CD4-positive, alpha-beta T cell (primary cell): ENCODE results near the gene SLC9A8. TPM values are rescaled to one million over a fixed set of nuclear protein-coding genes. Genes with fewer than 3 reads are reported as not detected.

ENCODE experiments used
- ATAC-seq: fragments of 200-7000 bp; cut with Tn5 transposase; one replicate; pipeline ENCODE4 v1.10.0; 2022; ENCODE audit warnings: mild to moderate bottlenecking; ENCODE audit not compliant: poor library complexity
- CTCF ChIA-PET: fragments of 350-600 bp; sonication (Branson Sonifier 250); formaldehyde crosslinking; loops from one replicate; lab custom pipeline; 2021; ENCODE audit warnings: antibody characterized with exemption, inconsistent platforms; lab: Charles Lee
- POLR2A ChIA-PET: fragments of 350-600 bp; sonication (Branson Sonifier 250); formaldehyde crosslinking; loops from one replicate; lab custom pipeline; 2021; ENCODE audit warnings: antibody characterized with exemption, inconsistent platforms; lab: Charles Lee
- DNase-seq, 14 experiments: peaks; one replicate each; pipeline ENCODE4 v3.0.0-alpha.2; 2013 to 2020; ENCODE audit warnings: mixed read lengths in 2 of 14
- H3K27ac ChIP-seq, 2 donors: one replicate each; pipeline versions ENCODE4 v1.5.1 to v1.7.0; 2013; ENCODE audit warnings: low read length in 2 of 2, low read depth in 1 of 2, mild to moderate bottlenecking in 1 of 2
- H3K27me3 ChIP-seq, 2 experiments: 1 replicate in 1 of 2; 2 replicates in 1 of 2; pipeline versions ENCODE4 v1.6.1 to v1.7.0; 2013; ENCODE audit warnings: low read length in 2 of 2, control low read depth in 1 of 2, mild to moderate bottlenecking in 1 of 2, moderate library complexity in 1 of 2; ENCODE audit not compliant: insufficient read depth in 2 of 2, control insufficient read depth in 1 of 2
- H3K36me3 ChIP-seq: one replicate; pipeline ENCODE4 v1.6.1; 2013; ENCODE audit warnings: low read length, control low read depth; ENCODE audit not compliant: insufficient read depth
- H3K4me1 ChIP-seq: one replicate; pipeline ENCODE4 v1.6.1; 2013; ENCODE audit warnings: low read length, control low read depth; ENCODE audit not compliant: insufficient read depth
- H3K4me3 ChIP-seq: one replicate; pipeline ENCODE4 v1.5.1; 2013; ENCODE audit warnings: mild to moderate bottlenecking, low read length, moderate library complexity
- H3K9me3 ChIP-seq, 2 experiments: 1 replicate in 1 of 2; 2 replicates in 1 of 2; pipeline versions ENCODE4 v1.6.1 to v1.7.0; 2013; ENCODE audit warnings: low read length in 2 of 2, mild to moderate bottlenecking in 2 of 2, control low read depth in 1 of 2, moderate library complexity in 1 of 2; ENCODE audit not compliant: control insufficient read depth in 1 of 2, insufficient read depth in 1 of 2
- H3K27ac Mint-ChIP-seq: one replicate; pipeline ENCODE4 v1.8.0; 2020; ENCODE audit warnings: mixed read lengths
- H3K27me3 Mint-ChIP-seq: one replicate; pipeline ENCODE4 v1.8.0; 2021; ENCODE audit warnings: mixed read lengths
- H3K36me3 Mint-ChIP-seq: one replicate; pipeline ENCODE4 v1.8.0; 2021; ENCODE audit warnings: low read depth, mixed read lengths
- H3K4me1 Mint-ChIP-seq: one replicate; pipeline ENCODE4 v1.8.0; 2021; ENCODE audit warnings: low read depth, mixed read lengths
- H3K4me3 Mint-ChIP-seq: one replicate; pipeline ENCODE4 v1.8.0; 2020; ENCODE audit warnings: mild to moderate bottlenecking, mixed read lengths
- H3K9me3 Mint-ChIP-seq: one replicate; pipeline ENCODE4 v1.8.0; 2020; ENCODE audit warnings: mixed read lengths
- intact Hi-C, 2 experiments: fragments of 100-400 bp; cut with DNase I in 1 of 2; cut with micrococcal nuclease in 1 of 2; formaldehyde crosslinking; loops; one replicate each; pipeline versions ENCODE4 v1.15.1 to v1.9.0; 2023 to 2025; cut with DNase I, micrococcal nuclease
- total RNA-seq, 174 experiments: library from RNA in 2 of 174; stranded (reverse) in 2 of 174; gene quantifications; one replicate each; pipeline ENCODE4 v1.2.3 and lab custom pipeline; 2021 to 2026
- TF ChIP-seq, protein P1 (sequence below): fragments of 200-600 bp; IDR thresholded peaks from one replicate; pipeline ENCODE4 v1.8.0; 2022; ENCODE audit warnings: antibody characterized with exemption, mild to moderate bottlenecking

Gene SLC9A8
- total RNA-seq, 2 experiments from 2014 or later: 29.5 to 30.2 TPM

GRCh38 chr20:49896204-49896603, 83.6 kb downstream of the SLC9A8 start:
- DNase-seq (no peak), ATAC-seq (no peak)
- Histone ChIP-seq H3K9me3 (no peaks in the 10 kb centered on the region), H3K4me3 (no peak overlapping the region), H3K27ac (no peak overlapping the region), H3K27me3 (no peaks in the 10 kb centered on the region), H3K36me3 (no peaks in the 10 kb centered on the region), H3K4me1 (peaks cover 16% of the 10 kb centered on the region)
- intact Hi-C loops: no loop called here
- no peaks in the 10 kb centered on the region for H3K9me3 Mint-ChIP-seq
- no peak overlapping the region for H3K4me3 Mint-ChIP-seq
- peaks cover 15% of the 10 kb centered on the region for H3K4me1 Mint-ChIP-seq
- no peaks in the 10 kb centered on the region for H3K27me3 Mint-ChIP-seq
- POLR2A ChIA-PET: no interaction called here
- TF ChIP-seq, protein P1, sequence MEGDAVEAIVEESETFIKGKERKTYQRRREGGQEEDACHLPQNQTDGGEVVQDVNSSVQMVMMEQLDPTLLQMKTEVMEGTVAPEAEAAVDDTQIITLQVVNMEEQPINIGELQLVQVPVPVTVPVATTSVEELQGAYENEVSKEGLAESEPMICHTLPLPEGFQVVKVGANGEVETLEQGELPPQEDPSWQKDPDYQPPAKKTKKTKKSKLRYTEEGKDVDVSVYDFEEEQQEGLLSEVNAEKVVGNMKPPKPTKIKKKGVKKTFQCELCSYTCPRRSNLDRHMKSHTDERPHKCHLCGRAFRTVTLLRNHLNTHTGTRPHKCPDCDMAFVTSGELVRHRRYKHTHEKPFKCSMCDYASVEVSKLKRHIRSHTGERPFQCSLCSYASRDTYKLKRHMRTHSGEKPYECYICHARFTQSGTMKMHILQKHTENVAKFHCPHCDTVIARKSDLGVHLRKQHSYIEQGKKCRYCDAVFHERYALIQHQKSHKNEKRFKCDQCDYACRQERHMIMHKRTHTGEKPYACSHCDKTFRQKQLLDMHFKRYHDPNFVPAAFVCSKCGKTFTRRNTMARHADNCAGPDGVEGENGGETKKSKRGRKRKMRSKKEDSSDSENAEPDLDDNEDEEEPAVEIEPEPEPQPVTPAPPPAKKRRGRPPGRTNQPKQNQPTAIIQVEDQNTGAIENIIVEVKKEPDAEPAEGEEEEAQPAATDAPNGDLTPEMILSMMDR: no peak
- H3K27ac Mint-ChIP-seq: no peak overlapping the region
- no peaks in the 10 kb centered on the region for H3K36me3 Mint-ChIP-seq
- CTCF ChIA-PET: interaction anchor here (1.1 kb wide), 1 partner anchor 8 kb away, joined by 4 read pairs; no protein-coding TSS in a partner anchor

- Histone ChIP-seq H3K27me3 (no peaks in the 10 kb centered on the region), H3K4me1 (no peaks in the 10 kb centered on the region), H3K36me3 (peaks cover 13% of the 10 kb centered on the region), H3K9me3 (no peaks in the 10 kb centered on the region), H3K4me3 (no peak overlapping the region), H3K27ac (no peak overlapping the region)
- CTCF ChIA-PET: interaction anchor here (0.9 kb wide), 1 partner anchor 11 kb away, joined by 5 read pairs; no protein-coding TSS in a partner anchor
- Mint-ChIP-seq H3K9me3 (no peaks in the 10 kb centered on the region), H3K27ac (no peak overlapping the region), H3K4me3 (no peak overlapping the region), H3K27me3 (no peaks in the 10 kb centered on the region), H3K36me3 (peaks cover 24% of the 10 kb centered on the region), H3K4me1 (peaks cover 6% of the 10 kb centered on the region)
- ATAC-seq: no peak
- TF ChIP-seq, protein P1: no peak
- intact Hi-C loops: no loop called here
- no peak for DNase-seq
- POLR2A ChIA-PET: no interaction called here
Observed at GRCh38 chr20:49899541-49900383, 87.1 kb downstream of the SLC9A8 start.

DNA sequence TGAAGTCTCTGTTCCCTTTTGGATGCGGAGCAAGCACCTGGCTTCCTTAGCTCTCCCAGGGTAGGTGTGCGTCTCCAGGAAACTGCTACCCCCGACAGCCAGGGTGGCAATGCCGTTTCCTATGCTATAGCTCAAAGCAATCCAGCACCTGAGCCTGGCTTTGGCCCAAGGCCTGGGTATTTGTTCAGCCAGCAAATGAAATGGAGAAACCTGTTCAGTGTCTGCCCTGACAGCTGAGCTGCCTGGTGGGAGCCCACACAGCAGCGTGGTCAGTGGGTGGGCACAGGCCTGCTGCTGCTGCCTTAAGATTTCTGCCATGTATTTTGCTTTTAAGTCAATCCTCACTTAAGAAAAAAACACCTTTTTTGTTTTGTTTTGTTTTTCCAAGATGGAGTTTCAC, 89.0 kb downstream of the SLC9A8 start:
- peaks cover 6% of the 10 kb centered on the region for H3K4me1 Mint-ChIP-seq
- H3K36me3 ChIP-seq: peaks cover 31% of the 10 kb centered on the region
- H3K4me3 Mint-ChIP-seq: no peak overlapping the region
- no peaks in the 10 kb centered on the region for H3K4me1 ChIP-seq
- H3K4me3 ChIP-seq: no peak overlapping the region
- no peak overlapping the region for H3K27ac ChIP-seq
- ChIA-PET POLR2A (interaction anchor here (0.7 kb wide), 1 partner anchor 671 kb away, joined by 3 read pairs; no protein-coding TSS in a partner anchor), CTCF (no interaction called here)
- H3K27ac Mint-ChIP-seq: no peak overlapping the region
- ATAC-seq (no peak), DNase-seq (peak in 1 of 14 experiments; percentile 2)
- TF ChIP-seq, protein P1: no peak
- no peaks in the 10 kb centered on the region for H3K27me3 Mint-ChIP-seq
- no peaks in the 10 kb centered on the region for H3K27me3 ChIP-seq
- intact Hi-C loops: no loop called here
- H3K9me3 Mint-ChIP-seq: no peaks in the 10 kb centered on the region
- H3K36me3 Mint-ChIP-seq: peaks cover 40% of the 10 kb centered on the region
- H3K9me3 ChIP-seq: no peaks in the 10 kb centered on the region
